ENCODE data around the gene ASB11.

DNA sequence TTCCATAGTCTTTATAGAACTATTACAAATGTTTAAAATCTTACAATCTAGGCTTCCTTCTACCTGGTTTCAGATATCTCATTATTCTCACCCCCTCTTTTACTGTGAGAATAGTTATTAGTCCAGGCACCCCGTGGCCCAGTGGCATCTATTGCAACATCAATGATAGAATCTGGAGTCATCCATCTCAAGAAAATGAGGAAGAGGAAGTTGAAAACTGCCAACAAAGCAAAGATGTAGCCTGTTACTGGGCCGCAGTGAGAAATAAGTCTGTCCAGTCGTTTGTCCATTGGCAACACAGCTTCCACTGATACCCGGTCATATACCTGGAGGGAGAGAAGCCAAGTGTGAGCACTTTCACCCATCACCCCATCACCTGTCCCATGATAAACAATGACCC, 6.0 kb upstream of the ASB11 start:
- TF ChIP-seq, protein P1, sequence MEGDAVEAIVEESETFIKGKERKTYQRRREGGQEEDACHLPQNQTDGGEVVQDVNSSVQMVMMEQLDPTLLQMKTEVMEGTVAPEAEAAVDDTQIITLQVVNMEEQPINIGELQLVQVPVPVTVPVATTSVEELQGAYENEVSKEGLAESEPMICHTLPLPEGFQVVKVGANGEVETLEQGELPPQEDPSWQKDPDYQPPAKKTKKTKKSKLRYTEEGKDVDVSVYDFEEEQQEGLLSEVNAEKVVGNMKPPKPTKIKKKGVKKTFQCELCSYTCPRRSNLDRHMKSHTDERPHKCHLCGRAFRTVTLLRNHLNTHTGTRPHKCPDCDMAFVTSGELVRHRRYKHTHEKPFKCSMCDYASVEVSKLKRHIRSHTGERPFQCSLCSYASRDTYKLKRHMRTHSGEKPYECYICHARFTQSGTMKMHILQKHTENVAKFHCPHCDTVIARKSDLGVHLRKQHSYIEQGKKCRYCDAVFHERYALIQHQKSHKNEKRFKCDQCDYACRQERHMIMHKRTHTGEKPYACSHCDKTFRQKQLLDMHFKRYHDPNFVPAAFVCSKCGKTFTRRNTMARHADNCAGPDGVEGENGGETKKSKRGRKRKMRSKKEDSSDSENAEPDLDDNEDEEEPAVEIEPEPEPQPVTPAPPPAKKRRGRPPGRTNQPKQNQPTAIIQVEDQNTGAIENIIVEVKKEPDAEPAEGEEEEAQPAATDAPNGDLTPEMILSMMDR (IDR thresholded peaks at IDR 0.05) = no peak
- no peak for TF ChIP-seq EP300 (IDR thresholded peaks at IDR 0.05)

Data from stomach (tissue), 4 donors.